CD4-positive, alpha-beta memory T cell (primary cell): ENCODE data around the gene ENHO. TPM values are rescaled to one million over a fixed set of nuclear protein-coding genes. Genes with fewer than 3 reads are reported as not detected.

Experiments used
- CTCF ChIA-PET: fragments of 350-600 bp; sonication (Branson Sonifier 250); formaldehyde crosslinking; loops from one replicate; lab custom pipeline; 2021; ENCODE audit warnings: inconsistent platforms; ENCODE audit not compliant: partially characterized antibody; lab: Charles Lee
- POLR2A ChIA-PET: fragments of 350-600 bp; sonication (Branson Sonifier 250); formaldehyde crosslinking; loops from one replicate; lab custom pipeline; 2021; ENCODE audit not compliant: partially characterized antibody; lab: Charles Lee
- DNase-seq, 5 donors: peaks; one replicate each; pipeline versions ENCODE4 v3.0.0 to v3.0.0-alpha.2; 2020 to 2022; ENCODE audit warnings: mixed read lengths in 1 of 5
- H3K27ac ChIP-seq: one replicate; pipeline ENCODE4 v1.7.0; 2013; ENCODE audit warnings: low read depth, low read length
- H3K27me3 ChIP-seq: 2 replicates; pipeline ENCODE4 v1.7.0; 2013; ENCODE audit warnings: mild to moderate bottlenecking, low read length, moderate library complexity; ENCODE audit not compliant: insufficient read depth
- H3K36me3 ChIP-seq: 2 replicates; pipeline ENCODE4 v1.7.0; 2013; ENCODE audit warnings: mild to moderate bottlenecking, low read length, moderate library complexity; ENCODE audit not compliant: insufficient read depth
- H3K4me1 ChIP-seq: 2 replicates; pipeline ENCODE4 v1.7.0; 2013; ENCODE audit warnings: mild to moderate bottlenecking, low read length, moderate library complexity; ENCODE audit not compliant: insufficient read depth
- H3K4me3 ChIP-seq, 2 donors: one replicate each; pipeline ENCODE4 v1.7.0; 2013; ENCODE audit warnings: low read length in 2 of 2, mild to moderate bottlenecking in 1 of 2
- H3K9me3 ChIP-seq, 2 donors: one replicate each; pipeline ENCODE4 v1.7.0; 2013; ENCODE audit warnings: low read length in 2 of 2, control low read depth in 1 of 2; ENCODE audit not compliant: control insufficient read depth in 1 of 2
- H3K27ac Mint-ChIP-seq, 7 donors: one replicate each; pipeline ENCODE4 v1.8.0; 2020 to 2021; ENCODE audit warnings: mixed read lengths in 7 of 7, mild to moderate bottlenecking in 6 of 7, inconsistent platforms in 3 of 7, moderate library complexity in 3 of 7
- H3K27me3 Mint-ChIP-seq, 2 donors: one replicate each; pipeline ENCODE4 v1.8.0; 2020 to 2021; ENCODE audit warnings: mixed read lengths in 2 of 2
- H3K36me3 Mint-ChIP-seq, 2 donors: one replicate each; pipeline ENCODE4 v1.8.0; 2020 to 2021; ENCODE audit warnings: mixed read lengths in 2 of 2, inconsistent platforms in 1 of 2, mild to moderate bottlenecking in 1 of 2
- H3K4me1 Mint-ChIP-seq, 4 donors: one replicate each; pipeline ENCODE4 v1.8.0; 2020 to 2021; ENCODE audit warnings: mixed read lengths in 4 of 4, mild to moderate bottlenecking in 1 of 4
- H3K4me3 Mint-ChIP-seq, 8 donors: one replicate each; pipeline ENCODE4 v1.8.0; 2020 to 2021; ENCODE audit warnings: mixed read lengths in 8 of 8, mild to moderate bottlenecking in 7 of 8, moderate library complexity in 6 of 8, inconsistent platforms in 3 of 8
- H3K9me3 Mint-ChIP-seq, 8 donors: one replicate each; pipeline ENCODE4 v1.8.0; 2020 to 2021; ENCODE audit warnings: mixed read lengths in 8 of 8, mild to moderate bottlenecking in 5 of 8, inconsistent platforms in 3 of 8, moderate library complexity in 1 of 8
- intact Hi-C: fragments of 100-400 bp; cut with micrococcal nuclease; formaldehyde crosslinking; loops from one replicate; pipeline ENCODE4 v1.15.1; 2023
- polyA plus RNA-seq, 2 donors: library from polyadenylated mRNA; unstranded; fragments of 300-500 nt; fragmentation: Illumina TruSeq; gene quantifications; one replicate each; pipeline ENCODE4 v1.2.3, GENCODE V29; 2021
- total RNA-seq, 2 experiments: library from RNA; stranded (reverse); gene quantifications; one replicate each; pipeline ENCODE4 v1.2.3, GENCODE V29; 2021

The ENHO gene
- total and polyA plus RNA-seq, 4 experiments from 2014 or later = 0.47 TPM; not detected in 3

DNA sequence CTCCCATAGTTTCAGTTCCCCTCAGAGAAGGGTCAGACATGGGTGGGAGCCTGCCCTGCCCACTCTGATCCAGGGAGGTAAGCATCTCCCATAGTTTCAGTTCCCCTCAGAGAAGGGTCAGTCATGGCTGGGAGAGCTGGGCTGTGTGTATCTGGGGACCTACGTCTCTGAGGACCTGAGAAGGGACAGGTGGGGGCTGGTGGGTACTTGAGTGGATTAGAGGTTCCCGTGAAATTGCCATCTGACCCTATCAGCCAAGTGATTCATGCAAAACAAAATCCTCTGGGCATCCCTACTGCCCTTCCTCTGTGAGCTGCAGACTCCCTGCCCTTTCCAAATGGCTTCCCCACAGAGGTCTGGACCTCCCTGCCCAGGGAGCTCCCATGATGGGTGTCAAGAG lies 3.9 kb downstream of the ENHO start:
- CTCF ChIA-PET = interaction anchor here (0.8 to 1.5 kb wide), 5 partner anchors 18 to 85 kb away, joined by 3 to 6 read pairs (median 3); no protein-coding TSS in a partner anchor
- H3K36me3 Mint-ChIP-seq = no peaks in the 10 kb centered on the region
- no peaks in the 10 kb centered on the region for H3K9me3 ChIP-seq
- H3K9me3 Mint-ChIP-seq = no peaks in the 10 kb centered on the region
- peaks cover 5 to 12% (median 6%) of the 10 kb centered on the region in 4 donors for H3K4me1 Mint-ChIP-seq
- peaks cover 12% of the 10 kb centered on the region for H3K4me1 ChIP-seq
- H3K27me3 ChIP-seq = no peaks in the 10 kb centered on the region
- no peaks in the 10 kb centered on the region for H3K27me3 Mint-ChIP-seq
- POLR2A ChIA-PET = no interaction called here
- intact Hi-C loops = no loop called here
- H3K4me3 ChIP-seq = no peak overlapping the region
- no peaks in the 10 kb centered on the region for H3K36me3 ChIP-seq
- no peak overlapping the region for H3K27ac Mint-ChIP-seq
- H3K4me3 Mint-ChIP-seq = no peak overlapping the region
- H3K27ac ChIP-seq = no peak overlapping the region
- DNase-seq = no peak

- Histone ChIP-seq H3K27me3 (no peaks in the 10 kb centered on the region), H3K9me3 (no peaks in the 10 kb centered on the region), H3K4me3 (no peak overlapping the region), H3K36me3 (no peaks in the 10 kb centered on the region), H3K4me1 (peaks cover 7% of the 10 kb centered on the region), H3K27ac (no peak overlapping the region)
- CTCF ChIA-PET = interaction anchor here (1.5 kb wide), 1 partner anchor 17 kb away, joined by 6 read pairs; no protein-coding TSS in a partner anchor
- H3K4me1 Mint-ChIP-seq = peaks cover 4 to 6% (median 5%) of the 10 kb centered on the region in 4 donors
- POLR2A ChIA-PET = no interaction called here
- intact Hi-C loops = no loop called here
- no peaks in the 10 kb centered on the region for H3K27me3 Mint-ChIP-seq
- no peak overlapping the region for H3K27ac Mint-ChIP-seq
- DNase-seq = no peak
- no peaks in the 10 kb centered on the region for H3K36me3 Mint-ChIP-seq
- H3K9me3 Mint-ChIP-seq = no peaks in the 10 kb centered on the region
- no peak overlapping the region for H3K4me3 Mint-ChIP-seq
Measured at GRCh38 chr9:34518110-34518616, 4.6 kb downstream of the ENHO start.

DNA sequence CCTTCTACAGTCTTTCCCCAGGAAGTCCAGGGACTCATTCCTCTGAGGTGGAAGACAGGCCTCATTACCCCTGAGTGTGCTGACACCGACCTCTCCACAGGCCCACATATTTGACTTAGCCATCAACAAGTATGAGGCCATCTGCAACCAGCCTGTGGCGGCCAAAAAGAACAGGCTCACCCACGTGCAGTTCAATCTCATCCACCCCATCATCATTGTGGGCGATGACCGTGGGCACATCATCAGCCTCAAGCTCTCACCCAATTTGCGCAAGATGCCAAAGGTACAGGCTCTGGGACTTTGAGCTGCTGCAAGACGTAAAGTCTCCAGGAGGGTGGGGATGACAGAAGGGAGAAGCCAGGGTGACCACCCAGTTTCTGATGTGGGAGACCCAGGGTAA lies 5.6 kb downstream of the ENHO start:
- no peak for DNase-seq
- no peaks in the 10 kb centered on the region for H3K36me3 Mint-ChIP-seq
- Histone ChIP-seq H3K9me3 (no peaks in the 10 kb centered on the region), H3K36me3 (no peaks in the 10 kb centered on the region), H3K4me3 (no peak overlapping the region), H3K27me3 (no peaks in the 10 kb centered on the region), H3K4me1 (peaks cover 1% of the 10 kb centered on the region), H3K27ac (no peak overlapping the region)
- no peaks in the 10 kb centered on the region for H3K27me3 Mint-ChIP-seq
- intact Hi-C loops = no loop called here
- H3K27ac Mint-ChIP-seq = no peak overlapping the region
- H3K4me1 Mint-ChIP-seq = peaks cover 0 to 1% (median under 1%) of the 10 kb centered on the region in 4 donors
- peaks cover 0 to 2% (median 0%) of the 10 kb centered on the region in 8 donors for H3K9me3 Mint-ChIP-seq
- ChIA-PET POLR2A (no interaction called here), CTCF (no interaction called here)
- no peak overlapping the region for H3K4me3 Mint-ChIP-seq

GRCh38 chr9:34515959-34516358 lies 6.8 kb downstream of the ENHO start:
- ChIA-PET CTCF (no interaction called here), POLR2A (no interaction called here)
- Mint-ChIP-seq H3K36me3 (no peaks in the 10 kb centered on the region), H3K4me1 (no peaks in the 10 kb centered on the region), H3K27me3 (no peaks in the 10 kb centered on the region), H3K9me3 (peaks cover 0 to 2% (median 0%) of the 10 kb centered on the region in 8 donors), H3K27ac (peak overlapping the region in 1 of 7 donors; percentile 49), H3K4me3 (no peak overlapping the region)
- H3K36me3 ChIP-seq = no peaks in the 10 kb centered on the region
- no peak overlapping the region for H3K4me3 ChIP-seq
- H3K27me3 ChIP-seq = no peaks in the 10 kb centered on the region
- H3K9me3 ChIP-seq = no peaks in the 10 kb centered on the region
- intact Hi-C loops = no loop called here
- DNase-seq = no peak
- no peak overlapping the region for H3K27ac ChIP-seq
- no peaks in the 10 kb centered on the region for H3K4me1 ChIP-seq

GRCh38 chr9:34514816-34515215 lies 8.0 kb downstream of the ENHO start:
- no peaks in the 10 kb centered on the region for H3K27me3 Mint-ChIP-seq
- no peaks in the 10 kb centered on the region for H3K4me1 ChIP-seq
- no peaks in the 10 kb centered on the region for H3K4me1 Mint-ChIP-seq
- H3K27me3 ChIP-seq = no peaks in the 10 kb centered on the region
- no peak overlapping the region for H3K27ac ChIP-seq
- ChIA-PET POLR2A (no interaction called here), CTCF (interaction anchor here (1.3 to 1.9 kb wide), 2 partner anchors 13 to 89 kb away, joined by 3 to 6 read pairs; no protein-coding TSS in a partner anchor)
- no peak overlapping the region for H3K4me3 Mint-ChIP-seq
- no peaks in the 10 kb centered on the region for H3K36me3 Mint-ChIP-seq
- no peak overlapping the region for H3K4me3 ChIP-seq
- H3K9me3 ChIP-seq = no peaks in the 10 kb centered on the region
- H3K9me3 Mint-ChIP-seq = peaks cover 0 to 2% (median 0%) of the 10 kb centered on the region in 8 donors
- intact Hi-C loops = no loop called here
- no peak overlapping the region for H3K27ac Mint-ChIP-seq
- H3K36me3 ChIP-seq = no peaks in the 10 kb centered on the region
- DNase-seq = no peak

- Histone ChIP-seq H3K9me3 (no peaks in the 10 kb centered on the region), H3K27me3 (no peaks in the 10 kb centered on the region), H3K27ac (no peak overlapping the region), H3K36me3 (no peaks in the 10 kb centered on the region), H3K4me1 (no peaks in the 10 kb centered on the region), H3K4me3 (no peak overlapping the region)
- no peaks in the 10 kb centered on the region for H3K36me3 Mint-ChIP-seq
- no peak for DNase-seq
- H3K27me3 Mint-ChIP-seq = no peaks in the 10 kb centered on the region
- H3K4me1 Mint-ChIP-seq = no peaks in the 10 kb centered on the region
- peaks cover 0 to 2% (median 0%) of the 10 kb centered on the region in 8 donors for H3K9me3 Mint-ChIP-seq
- CTCF ChIA-PET = interaction anchor here (1.3 to 1.9 kb wide), 2 partner anchors 13 to 90 kb away, joined by 3 to 6 read pairs; no protein-coding TSS in a partner anchor
- H3K27ac Mint-ChIP-seq = no peak overlapping the region
- POLR2A ChIA-PET = no interaction called here
- no peak overlapping the region for H3K4me3 Mint-ChIP-seq
- intact Hi-C loops = no loop called here
Measured at GRCh38 chr9:34514401-34514800, 8.4 kb downstream of the ENHO start.

DNA sequence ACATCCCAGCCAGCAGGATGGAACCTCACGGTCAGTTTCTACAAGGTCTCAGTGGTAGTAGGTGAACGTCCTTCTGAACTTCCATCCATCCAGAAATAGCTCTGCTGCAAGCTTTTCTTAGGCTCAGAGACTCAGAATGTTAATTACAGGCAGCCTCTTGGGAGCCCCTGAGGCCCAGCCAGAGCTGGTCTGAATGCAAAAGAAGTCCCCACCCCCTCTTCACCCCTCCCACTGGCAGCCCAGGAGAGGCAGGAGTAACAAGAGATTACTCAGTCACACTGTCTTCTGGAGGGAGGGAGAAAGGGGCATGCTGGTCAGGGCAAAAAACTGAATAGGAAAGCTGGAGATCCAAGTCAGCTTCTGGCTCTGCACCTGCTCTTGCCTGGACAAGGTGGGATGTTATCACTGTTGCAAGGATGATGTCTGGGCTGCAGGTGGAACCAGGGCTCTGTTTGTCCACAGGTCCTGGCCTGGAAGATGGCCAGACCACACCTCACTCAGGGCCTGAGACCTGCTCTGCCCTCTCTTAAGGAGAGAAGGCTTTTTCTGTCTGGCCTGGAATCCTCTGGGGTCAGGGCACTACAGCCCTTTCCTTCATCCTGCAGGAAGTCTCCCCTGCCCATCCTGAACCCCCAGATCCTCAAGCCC lies 9.1 kb downstream of the ENHO start:
- CTCF ChIA-PET = interaction anchor here (1.0 to 1.9 kb wide), 3 partner anchors 12 to 90 kb away, joined by 3 to 6 read pairs (median 3); no protein-coding TSS in a partner anchor
- no peak for DNase-seq
- intact Hi-C loops = no loop called here
- no peaks in the 10 kb centered on the region for H3K36me3 ChIP-seq
- POLR2A ChIA-PET = no interaction called here
- no peaks in the 10 kb centered on the region for H3K4me1 ChIP-seq
- Mint-ChIP-seq H3K9me3 (peaks cover 0 to 2% (median 0%) of the 10 kb centered on the region in 8 donors), H3K4me1 (no peaks in the 10 kb centered on the region), H3K27ac (no peak overlapping the region), H3K27me3 (no peaks in the 10 kb centered on the region), H3K36me3 (no peaks in the 10 kb centered on the region), H3K4me3 (no peak overlapping the region)
- H3K27me3 ChIP-seq = no peaks in the 10 kb centered on the region
- H3K27ac ChIP-seq = no peak overlapping the region
- no peak overlapping the region for H3K4me3 ChIP-seq
- no peaks in the 10 kb centered on the region for H3K9me3 ChIP-seq
